SK-N-SH (cell line): ENCODE results near the gene NPHS2. TPM values are rescaled to one million over a fixed set of nuclear protein-coding genes. Genes with fewer than 3 reads are reported as not detected.

Source experiments
- CTCF ChIA-PET: fragments of 300-600, 350-600 bp; formaldehyde crosslinking; extraction: SDS; loops from one replicate; lab custom pipeline; 2021; lab: Yijun Ruan, JAX
- POLR2A ChIA-PET: fragments of 350-600 bp; sonication (Branson Sonifier 250); formaldehyde crosslinking; extraction: SDS; loops from one replicate; lab custom pipeline; 2020; ENCODE audit warnings: antibody characterized with exemption, inconsistent platforms; lab: Yijun Ruan, JAX
- DNase-seq: peaks from one replicate; pipeline ENCODE4 v3.0.0; 2012
- H2AFZ ChIP-seq: fragments of 200-600 bp; sonication (generic); 2 replicates; pipeline ENCODE4 v1.8.1; 2016; ENCODE audit warnings: antibody characterized with exemption, mild to moderate bottlenecking, low read depth
- H3F3A ChIP-seq: fragments of 200-600 bp; sonication (generic); replicated peaks from 2 replicates; pipeline ENCODE3; 2016; ENCODE audit warnings: antibody characterized with exemption, mild to moderate bottlenecking; ENCODE audit not compliant: insufficient read depth
- H3K27ac ChIP-seq, 2 experiments: fragments of 200-500 bp in 1 of 2; fragments of 200-600 bp in 1 of 2; sonication (Bioruptor generic) in 1 of 2; sonication (generic), shearing (Covaris generic) in 1 of 2; 2 replicates each; pipeline versions ENCODE4 v1.5.1 to v1.6.1; 2014 to 2016; ENCODE audit warnings: low read depth in 2 of 2, inconsistent platforms in 1 of 2, low read length in 1 of 2, mild to moderate bottlenecking in 1 of 2, mixed read lengths in 1 of 2
- H3K27me3 ChIP-seq: fragments of 200-600 bp; sonication (generic), shearing (Covaris generic); 2 replicates; pipeline ENCODE4 v1.6.1; 2016; ENCODE audit warnings: mixed run types; ENCODE audit not compliant: insufficient read depth
- H3K36me3 ChIP-seq, 2 experiments: fragments of 200-500 bp in 1 of 2; fragments of 200-600 bp in 1 of 2; sonication (Bioruptor generic) in 1 of 2; sonication (generic) in 1 of 2; replicated peaks in 1 of 2; 2 replicates each; pipeline versions ENCODE3 to v1.5.1; 2014 to 2016; ENCODE audit warnings: low read length in 1 of 2, mild to moderate bottlenecking in 1 of 2; ENCODE audit not compliant: insufficient read depth in 2 of 2, control insufficient read depth in 1 of 2
- H3K4me1 ChIP-seq, 2 experiments: fragments of 200-500 bp in 1 of 2; fragments of 200-600 bp in 1 of 2; sonication (Bioruptor generic) in 1 of 2; sonication (generic), shearing (Covaris generic) in 1 of 2; 2 replicates each; pipeline versions ENCODE4 v1.5.1 to v1.6.1; 2014 to 2016; ENCODE audit warnings: low read depth in 1 of 2, low read length in 1 of 2, mixed run types in 1 of 2; ENCODE audit not compliant: insufficient read depth in 2 of 2, control insufficient read depth in 1 of 2
- H3K4me2 ChIP-seq: fragments of 200-600 bp; sonication (generic), shearing (Covaris generic); 2 replicates; pipeline ENCODE4 v1.6.1; 2017; ENCODE audit warnings: mixed run types
- H3K4me3 ChIP-seq, 2 experiments: fragments of 200-500 bp in 1 of 2; fragments of 200-600 bp in 1 of 2; sonication (Bioruptor generic) in 1 of 2; sonication (generic), shearing (Covaris generic) in 1 of 2; 2 replicates each; pipeline versions ENCODE4 v1.5.1 to v1.8.1; 2014 to 2016; ENCODE audit warnings: low read depth in 2 of 2, inconsistent platforms in 1 of 2, low read length in 1 of 2, mild to moderate bottlenecking in 1 of 2, mixed read lengths in 1 of 2, moderate library complexity in 1 of 2
- H3K79me2 ChIP-seq: fragments of 200-600 bp; sonication (generic); 2 replicates; pipeline ENCODE4 v1.8.1; 2017; ENCODE audit warnings: mild to moderate bottlenecking; ENCODE audit not compliant: insufficient read depth
- H3K9ac ChIP-seq: fragments of 200-600 bp; sonication (generic); 2 replicates; pipeline ENCODE4 v1.6.1; 2017; ENCODE audit warnings: mixed run types
- H3K9me2 ChIP-seq: fragments of 200-600 bp; sonication (generic); 2 replicates; pipeline ENCODE4 v1.6.1; 2017; ENCODE audit warnings: mixed run types
- H3K9me3 ChIP-seq: fragments of 200-600 bp; sonication (generic); 2 replicates; pipeline ENCODE4 v1.6.1; 2017; ENCODE audit warnings: mixed run types, mild to moderate bottlenecking, moderate library complexity
- H4K20me1 ChIP-seq: fragments of 200-600 bp; sonication (generic); 2 replicates; pipeline ENCODE4 v1.6.1; 2017; ENCODE audit warnings: mild to moderate bottlenecking, mixed run types; ENCODE audit not compliant: insufficient read depth
- CHD2 ChIP-seq: fragments of 150-350 bp; IDR thresholded peaks from 2 replicates; pipeline ENCODE4 v1.6.1; 2018; ENCODE audit warnings: low read length; ENCODE audit not compliant: partially characterized antibody
- ELF1 ChIP-seq: IDR thresholded peaks from 2 replicates; pipeline ENCODE4 v1.4.0; 2012
- EZH2phosphoT487 ChIP-seq: fragments of 200-600 bp; sonication (generic); IDR thresholded peaks from 2 replicates; pipeline ENCODE4 v1.6.1; 2017; ENCODE audit warnings: low read depth, mixed run types, mild to moderate bottlenecking, antibody characterized with exemption, moderate library complexity, borderline replicate concordance
- FOSL2 ChIP-seq: IDR thresholded peaks from 2 replicates; pipeline ENCODE4 v1.4.0; 2012; ENCODE audit warnings: low read depth, mild to moderate bottlenecking, moderate library complexity, borderline replicate concordance
- FOXM1 ChIP-seq: IDR thresholded peaks from 2 replicates; pipeline ENCODE4 v1.4.0; 2012; ENCODE audit warnings: low read depth, mild to moderate bottlenecking
- GABPA ChIP-seq: IDR thresholded peaks from 2 replicates; pipeline ENCODE4 v1.4.0; 2012; ENCODE audit warnings: low read depth, mild to moderate bottlenecking
- JUND ChIP-seq: IDR thresholded peaks from 2 replicates; pipeline ENCODE4 v1.4.0; 2012
- MXI1 ChIP-seq: IDR thresholded peaks from 2 replicates; pipeline ENCODE4 v1.6.1; 2012; ENCODE audit warnings: mild to moderate bottlenecking, low read depth, low read length, improper control_type of control experiment
- RFX5 ChIP-seq: IDR thresholded peaks from 2 replicates; pipeline ENCODE4 v1.6.1; 2012; ENCODE audit warnings: mild to moderate bottlenecking, improper control_type of control experiment, low read length
- SIN3A ChIP-seq: IDR thresholded peaks from 2 replicates; pipeline ENCODE4 v1.6.1; 2012; ENCODE audit warnings: low read depth, mild to moderate bottlenecking, low read length, moderate library complexity, borderline replicate concordance
- TAF1 ChIP-seq: IDR thresholded peaks from 2 replicates; pipeline ENCODE4 v1.6.1; 2012; ENCODE audit warnings: low read depth, mild to moderate bottlenecking, low read length, moderate library complexity, borderline replicate concordance
- WGBS: methylation state at CpG from one replicate; pipeline ENCODE4 v1.1.6; 2017; ENCODE audit warnings: low lambda C conversion rate; 5-methylcytosine and 5-hydroxymethylcytosine counted together
- polyA plus RNA-seq, 3 experiments: library from polyadenylated mRNA; depleted of rRNA; stranded (reverse); fragments of >200 nt; gene quantifications; 2 replicates each; pipeline ENCODE4 v1.2.3, GENCODE V29; 2012
- TF ChIP-seq, protein P1 (sequence below): fragments of 150-350 bp; IDR thresholded peaks from 2 replicates; pipeline ENCODE4 v1.6.1; 2017; ENCODE audit warnings: antibody characterized with exemption, low read length, low read depth, borderline replicate concordance
- TF ChIP-seq, protein P2 (sequence below): IDR thresholded peaks from 2 replicates; pipeline ENCODE4 v1.4.0; 2012; ENCODE audit warnings: low read depth, borderline replicate concordance

The NPHS2 gene
- polyA plus RNA-seq, 1 of the 3 experiments (the other 2 are of a cell fraction), result not detected

DNA sequence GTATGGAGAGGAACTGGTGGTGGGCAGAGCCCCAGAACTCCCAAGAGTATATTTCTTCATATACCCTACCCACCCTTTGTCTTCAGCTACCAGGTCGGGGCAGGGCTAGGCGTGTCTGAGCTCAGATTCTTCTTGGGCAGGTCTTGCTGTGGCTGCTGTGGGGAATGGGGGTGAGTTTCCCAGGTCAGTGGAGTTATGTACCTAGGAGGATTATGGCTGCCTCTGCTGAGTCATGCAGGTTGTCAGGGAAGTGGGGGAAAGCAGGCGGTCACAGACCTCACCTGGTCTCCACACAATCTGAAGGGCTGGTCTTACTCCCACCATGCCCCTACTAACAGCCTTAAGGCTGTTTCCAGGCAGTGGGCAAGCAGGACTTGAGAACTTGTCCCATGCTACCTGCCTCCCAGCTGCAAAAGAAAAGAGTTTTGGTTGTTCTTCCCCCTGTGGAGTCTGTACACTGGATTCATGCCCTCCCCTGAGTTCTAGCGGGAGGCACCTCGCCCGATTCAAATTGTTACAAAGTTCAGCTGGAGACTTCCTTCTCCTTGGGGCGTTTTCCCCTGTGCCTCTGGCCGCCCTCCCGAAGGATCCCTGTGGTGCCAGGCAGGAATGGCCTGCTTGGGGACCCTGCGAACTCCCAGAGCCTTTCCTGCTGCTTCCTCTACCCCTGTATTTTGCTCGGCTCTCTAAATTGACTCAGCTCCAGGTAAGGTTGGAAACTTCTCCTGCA lies 58.6 kb downstream of the NPHS2 start:
- no peaks in the 10 kb centered on the region for H4K20me1 ChIP-seq
- no peak for TF ChIP-seq ELF1
- no peak for TF ChIP-seq SIN3A
- no peak for TF ChIP-seq GABPA
- no peak for TF ChIP-seq TAF1
- TF ChIP-seq, protein P1, sequence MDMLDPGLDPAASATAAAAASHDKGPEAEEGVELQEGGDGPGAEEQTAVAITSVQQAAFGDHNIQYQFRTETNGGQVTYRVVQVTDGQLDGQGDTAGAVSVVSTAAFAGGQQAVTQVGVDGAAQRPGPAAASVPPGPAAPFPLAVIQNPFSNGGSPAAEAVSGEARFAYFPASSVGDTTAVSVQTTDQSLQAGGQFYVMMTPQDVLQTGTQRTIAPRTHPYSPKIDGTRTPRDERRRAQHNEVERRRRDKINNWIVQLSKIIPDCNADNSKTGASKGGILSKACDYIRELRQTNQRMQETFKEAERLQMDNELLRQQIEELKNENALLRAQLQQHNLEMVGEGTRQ, result no peak
- TF ChIP-seq, all 33 proteins: peak for 0
- Histone ChIP-seq H3K79me2 (no peaks in the 10 kb centered on the region), H3K9me2 (no peaks in the 10 kb centered on the region), H3F3A (no peaks in the 10 kb centered on the region), H3K4me2 (no peak overlapping the region), H3K4me1 (no peaks in the 10 kb centered on the region), H3K27ac (no peak overlapping the region), H2AFZ (no peak overlapping the region), H3K9me3 (no peaks in the 10 kb centered on the region), H3K9ac (no peak overlapping the region), H3K27me3 (no peaks in the 10 kb centered on the region), H3K4me3 (no peak overlapping the region), H3K36me3 (no peaks in the 10 kb centered on the region)
- WGBS, result 20% methylated on average over 10 of the region's 11 CpGs
- no peak for DNase-seq
- ChIA-PET CTCF (interaction anchor here (0.6 kb wide), 1 partner anchor 662 kb away, joined by 3 read pairs; no protein-coding TSS in a partner anchor), POLR2A (no interaction called here)

DNA sequence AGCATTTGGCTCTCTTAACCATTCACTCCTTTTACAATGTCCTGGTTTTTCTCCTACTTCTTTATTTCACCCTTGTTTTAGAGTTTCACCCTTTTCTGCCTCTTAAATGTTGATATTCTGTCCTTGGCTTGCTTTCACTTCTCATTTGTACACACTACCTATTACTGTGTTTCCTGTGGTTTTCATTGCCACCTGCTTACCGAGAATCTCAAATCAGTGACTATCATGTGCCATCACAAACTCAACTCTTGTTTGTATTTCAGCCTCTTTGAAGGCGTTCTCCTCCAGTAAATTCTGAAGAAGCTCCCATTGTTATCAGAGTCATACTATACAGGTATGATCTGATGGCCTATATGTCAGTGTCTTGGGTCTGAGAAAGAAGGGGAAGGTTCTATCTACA lies 65.7 kb downstream of the NPHS2 start:
- CTCF ChIA-PET, result no interaction called here
- no peak for TF ChIP-seq MXI1
- TF ChIP-seq, protein P2, sequence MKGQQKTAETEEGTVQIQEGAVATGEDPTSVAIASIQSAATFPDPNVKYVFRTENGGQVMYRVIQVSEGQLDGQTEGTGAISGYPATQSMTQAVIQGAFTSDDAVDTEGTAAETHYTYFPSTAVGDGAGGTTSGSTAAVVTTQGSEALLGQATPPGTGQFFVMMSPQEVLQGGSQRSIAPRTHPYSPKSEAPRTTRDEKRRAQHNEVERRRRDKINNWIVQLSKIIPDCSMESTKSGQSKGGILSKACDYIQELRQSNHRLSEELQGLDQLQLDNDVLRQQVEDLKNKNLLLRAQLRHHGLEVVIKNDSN, result no peak
- TF ChIP-seq RFX5, result no peak
- TF ChIP-seq EZH2phosphoT487, result no peak
- TF ChIP-seq FOXM1, result no peak
- no peak for TF ChIP-seq TAF1
- TF ChIP-seq JUND, result no peak
- no peak for TF ChIP-seq FOSL2
- no peak for TF ChIP-seq CHD2

More for the DNA sequence above, 65.7 kb downstream of the NPHS2 start:
- H3K27ac ChIP-seq, result no peak overlapping the region
- no peaks in the 10 kb centered on the region for H3K27me3 ChIP-seq
- no peak overlapping the region for H2AFZ ChIP-seq
- H3K4me2 ChIP-seq, result no peak overlapping the region
- H3K79me2 ChIP-seq, result no peaks in the 10 kb centered on the region
- POLR2A ChIA-PET, result no interaction called here
- no peaks in the 10 kb centered on the region for H3K9me2 ChIP-seq
- 2% methylated on average over 2 of the region's 2 CpGs for WGBS
- H3K36me3 ChIP-seq, result no peaks in the 10 kb centered on the region
- no peaks in the 10 kb centered on the region for H3K9me3 ChIP-seq
- no peaks in the 10 kb centered on the region for H4K20me1 ChIP-seq
- H3K4me1 ChIP-seq, result no peaks in the 10 kb centered on the region
- no peak for DNase-seq
- H3F3A ChIP-seq, result no peaks in the 10 kb centered on the region
- no peak overlapping the region for H3K9ac ChIP-seq
- no peak overlapping the region for H3K4me3 ChIP-seq
